ENCODE measurements around the gene HOXD9.

DNA sequence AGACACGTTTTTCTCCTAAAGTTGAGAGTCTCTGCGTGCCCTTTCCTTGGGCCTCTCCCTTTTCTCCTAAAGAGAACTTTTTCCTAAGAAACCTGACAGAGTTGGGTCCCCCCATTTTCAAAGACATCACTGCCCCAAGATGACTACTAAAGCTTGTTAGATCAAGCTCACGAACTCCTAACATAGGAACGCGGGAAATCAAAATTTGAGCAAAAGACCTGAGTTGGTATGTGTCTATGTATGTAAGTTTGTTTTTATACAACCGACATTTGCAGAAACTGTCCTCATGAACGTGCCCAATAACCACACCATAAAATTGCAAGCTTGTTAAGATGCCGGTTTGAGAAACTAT is 28.6 kb upstream of the HOXD9 start:
- TF ChIP-seq POLR2AphosphoS5 (IDR thresholded peaks at IDR 0.05; ENCODE audit: low read depth, low read length) (no peak), SIN3A (IDR thresholded peaks at IDR 0.05; ENCODE audit: borderline replicate concordance, insufficient read depth, low read length) (no peak)

Measured in PFSK-1 (cell line).